SK-N-SH (cell line): ENCODE data around the gene SLC39A7.

Experiments
- CTCF ChIP-seq: fragments of 200-600 bp; sonication (generic); IDR thresholded peaks from 2 replicates; pipeline ENCODE4 v1.6.1; 2017; ENCODE audit warnings: antibody characterized with exemption, mild to moderate bottlenecking, moderate library complexity
- EZH2phosphoT487 ChIP-seq: fragments of 200-600 bp; sonication (generic); IDR thresholded peaks from 2 replicates; pipeline ENCODE4 v1.6.1; 2017; ENCODE audit warnings: low read depth, mixed run types, mild to moderate bottlenecking, antibody characterized with exemption, moderate library complexity, borderline replicate concordance
- FOXM1 ChIP-seq: IDR thresholded peaks from 2 replicates; pipeline ENCODE4 v1.4.0; 2012; ENCODE audit warnings: low read depth, mild to moderate bottlenecking
- GATA2 ChIP-seq: sonication (generic); formaldehyde crosslinking; IDR thresholded peaks from 2 replicates; pipeline ENCODE4 v1.5.0; 2020; ENCODE audit warnings: mild to moderate bottlenecking, missing genetic modification reagents
- MAX ChIP-seq: IDR thresholded peaks from 2 replicates; pipeline ENCODE4 v1.4.0; 2012; ENCODE audit warnings: low read depth
- NFIC ChIP-seq: IDR thresholded peaks from 2 replicates; pipeline ENCODE4 v1.4.0; 2012; ENCODE audit warnings: borderline replicate concordance
- PBX3 ChIP-seq: IDR thresholded peaks from 2 replicates; pipeline ENCODE4; 2012
- POLR2AphosphoS5 ChIP-seq: IDR thresholded peaks from 2 replicates; pipeline ENCODE4 v1.6.1; 2012; ENCODE audit warnings: low read depth, low read length
- RCOR1 ChIP-seq: fragments of 150-350 bp; IDR thresholded peaks from 2 replicates; pipeline ENCODE4 v1.6.1; 2017; ENCODE audit warnings: antibody characterized with exemption, low read length
- REST ChIP-seq: IDR thresholded peaks from 2 replicates; pipeline ENCODE4 v1.6.1; 2012; ENCODE audit warnings: mild to moderate bottlenecking, low read depth, low read length, moderate library complexity
- SIN3A ChIP-seq: IDR thresholded peaks from 2 replicates; pipeline ENCODE4 v1.6.1; 2012; ENCODE audit warnings: low read depth, mild to moderate bottlenecking, low read length, moderate library complexity, borderline replicate concordance
- TAF1 ChIP-seq: IDR thresholded peaks from 2 replicates; pipeline ENCODE4 v1.6.1; 2012; ENCODE audit warnings: low read depth, mild to moderate bottlenecking, low read length, moderate library complexity, borderline replicate concordance
- YY1 ChIP-seq: IDR thresholded peaks from 2 replicates; pipeline ENCODE4 v1.4.0; 2012; ENCODE audit warnings: low read depth, mild to moderate bottlenecking

GRCh38 chr6:33213989-33214335 lies 13.3 kb downstream of the SLC39A7 start:
- TF ChIP-seq YY1 (no peak), REST (no peak), EZH2phosphoT487 (no peak), FOXM1 (no peak), TAF1 (no peak), CTCF (no peak), PBX3 (no peak), MAX (no peak), SIN3A (no peak), GATA2 (CRISPR knock-in tag) (no peak), POLR2AphosphoS5 (no peak), NFIC (no peak), RCOR1 (no peak)
